SK-N-SH (cell line): ENCODE results near the gene PTS. TPM values are rescaled to one million over a fixed set of nuclear protein-coding genes. Genes with fewer than 3 reads are reported as not detected.

Experiments
- CTCF ChIA-PET: fragments of 300-600, 350-600 bp; formaldehyde crosslinking; extraction: SDS; loops from one replicate; lab custom pipeline; 2021; lab: Yijun Ruan, JAX
- POLR2A ChIA-PET: fragments of 350-600 bp; sonication (Branson Sonifier 250); formaldehyde crosslinking; extraction: SDS; loops from one replicate; lab custom pipeline; 2020; ENCODE audit warnings: antibody characterized with exemption, inconsistent platforms; lab: Yijun Ruan, JAX
- DNase-seq: peaks from one replicate; pipeline ENCODE4 v3.0.0; 2012
- H2AFZ ChIP-seq: fragments of 200-600 bp; sonication (generic); 2 replicates; pipeline ENCODE4 v1.8.1; 2016; ENCODE audit warnings: antibody characterized with exemption, mild to moderate bottlenecking, low read depth
- H3F3A ChIP-seq: fragments of 200-600 bp; sonication (generic); replicated peaks from 2 replicates; pipeline ENCODE3; 2016; ENCODE audit warnings: antibody characterized with exemption, mild to moderate bottlenecking; ENCODE audit not compliant: insufficient read depth
- H3K27ac ChIP-seq, 2 experiments: fragments of 200-500 bp in 1 of 2; fragments of 200-600 bp in 1 of 2; sonication (Bioruptor generic) in 1 of 2; sonication (generic), shearing (Covaris generic) in 1 of 2; 2 replicates each; pipeline versions ENCODE4 v1.5.1 to v1.6.1; 2014 to 2016; ENCODE audit warnings: low read depth in 2 of 2, inconsistent platforms in 1 of 2, low read length in 1 of 2, mild to moderate bottlenecking in 1 of 2, mixed read lengths in 1 of 2
- H3K27me3 ChIP-seq: fragments of 200-600 bp; sonication (generic), shearing (Covaris generic); 2 replicates; pipeline ENCODE4 v1.6.1; 2016; ENCODE audit warnings: mixed run types; ENCODE audit not compliant: insufficient read depth
- H3K36me3 ChIP-seq, 2 experiments: fragments of 200-500 bp in 1 of 2; fragments of 200-600 bp in 1 of 2; sonication (Bioruptor generic) in 1 of 2; sonication (generic) in 1 of 2; replicated peaks in 1 of 2; 2 replicates each; pipeline versions ENCODE3 to v1.5.1; 2014 to 2016; ENCODE audit warnings: low read length in 1 of 2, mild to moderate bottlenecking in 1 of 2; ENCODE audit not compliant: insufficient read depth in 2 of 2, control insufficient read depth in 1 of 2
- H3K4me1 ChIP-seq, 2 experiments: fragments of 200-500 bp in 1 of 2; fragments of 200-600 bp in 1 of 2; sonication (Bioruptor generic) in 1 of 2; sonication (generic), shearing (Covaris generic) in 1 of 2; 2 replicates each; pipeline versions ENCODE4 v1.5.1 to v1.6.1; 2014 to 2016; ENCODE audit warnings: low read depth in 1 of 2, low read length in 1 of 2, mixed run types in 1 of 2; ENCODE audit not compliant: insufficient read depth in 2 of 2, control insufficient read depth in 1 of 2
- H3K4me2 ChIP-seq: fragments of 200-600 bp; sonication (generic), shearing (Covaris generic); 2 replicates; pipeline ENCODE4 v1.6.1; 2017; ENCODE audit warnings: mixed run types
- H3K4me3 ChIP-seq, 2 experiments: fragments of 200-500 bp in 1 of 2; fragments of 200-600 bp in 1 of 2; sonication (Bioruptor generic) in 1 of 2; sonication (generic), shearing (Covaris generic) in 1 of 2; 2 replicates each; pipeline versions ENCODE4 v1.5.1 to v1.8.1; 2014 to 2016; ENCODE audit warnings: low read depth in 2 of 2, inconsistent platforms in 1 of 2, low read length in 1 of 2, mild to moderate bottlenecking in 1 of 2, mixed read lengths in 1 of 2, moderate library complexity in 1 of 2
- H3K79me2 ChIP-seq: fragments of 200-600 bp; sonication (generic); 2 replicates; pipeline ENCODE4 v1.8.1; 2017; ENCODE audit warnings: mild to moderate bottlenecking; ENCODE audit not compliant: insufficient read depth
- H3K9ac ChIP-seq: fragments of 200-600 bp; sonication (generic); 2 replicates; pipeline ENCODE4 v1.6.1; 2017; ENCODE audit warnings: mixed run types
- H3K9me2 ChIP-seq: fragments of 200-600 bp; sonication (generic); 2 replicates; pipeline ENCODE4 v1.6.1; 2017; ENCODE audit warnings: mixed run types
- H3K9me3 ChIP-seq: fragments of 200-600 bp; sonication (generic); 2 replicates; pipeline ENCODE4 v1.6.1; 2017; ENCODE audit warnings: mixed run types, mild to moderate bottlenecking, moderate library complexity
- H4K20me1 ChIP-seq: fragments of 200-600 bp; sonication (generic); 2 replicates; pipeline ENCODE4 v1.6.1; 2017; ENCODE audit warnings: mild to moderate bottlenecking, mixed run types; ENCODE audit not compliant: insufficient read depth
- CTCF ChIP-seq: fragments of 200-600 bp; sonication (generic); IDR thresholded peaks from 2 replicates; pipeline ENCODE4 v1.6.1; 2017; ENCODE audit warnings: antibody characterized with exemption, mild to moderate bottlenecking, moderate library complexity
- EP300 ChIP-seq, 2 experiments: IDR thresholded peaks; 2 replicates each; pipeline versions ENCODE4 v1.4.0 to v1.6.1; 2012; ENCODE audit warnings: borderline replicate concordance in 1 of 2, low read depth in 1 of 2, low read length in 1 of 2
- FOXJ3 ChIP-seq: sonication (generic); formaldehyde crosslinking; IDR thresholded peaks from 2 replicates; pipeline ENCODE4 v1.5.1; 2020; ENCODE audit warnings: mild to moderate bottlenecking, missing genetic modification reagents
- FOXM1 ChIP-seq: IDR thresholded peaks from 2 replicates; pipeline ENCODE4 v1.4.0; 2012; ENCODE audit warnings: low read depth, mild to moderate bottlenecking
- GABPA ChIP-seq: IDR thresholded peaks from 2 replicates; pipeline ENCODE4 v1.4.0; 2012; ENCODE audit warnings: low read depth, mild to moderate bottlenecking
- MAX ChIP-seq: IDR thresholded peaks from 2 replicates; pipeline ENCODE4 v1.4.0; 2012; ENCODE audit warnings: low read depth
- MXI1 ChIP-seq: IDR thresholded peaks from 2 replicates; pipeline ENCODE4 v1.6.1; 2012; ENCODE audit warnings: mild to moderate bottlenecking, low read depth, low read length, improper control_type of control experiment
- NFIC ChIP-seq: IDR thresholded peaks from 2 replicates; pipeline ENCODE4 v1.4.0; 2012; ENCODE audit warnings: borderline replicate concordance
- PBX3 ChIP-seq: IDR thresholded peaks from 2 replicates; pipeline ENCODE4; 2012
- POLR2AphosphoS5 ChIP-seq: IDR thresholded peaks from 2 replicates; pipeline ENCODE4 v1.6.1; 2012; ENCODE audit warnings: low read depth, low read length
- RAD21 ChIP-seq: IDR thresholded peaks from 2 replicates; pipeline ENCODE4 v1.6.1; 2012; ENCODE audit warnings: mild to moderate bottlenecking, low read length
- polyA plus RNA-seq, 3 experiments: library from polyadenylated mRNA; depleted of rRNA; stranded (reverse); fragments of >200 nt; gene quantifications; 2 replicates each; pipeline ENCODE4 v1.2.3, GENCODE V29; 2012
- TF ChIP-seq, protein P1 (sequence below): IDR thresholded peaks from 2 replicates; pipeline ENCODE4 v1.4.0; 2012; ENCODE audit warnings: low read depth, borderline replicate concordance
- TF ChIP-seq, protein P2 (sequence below): IDR thresholded peaks from 2 replicates; pipeline ENCODE4 v1.4.0; 2012; ENCODE audit warnings: low read depth, borderline replicate concordance

The PTS gene
- polyA plus RNA-seq, 1 of the 3 experiments (the other 2 are of a cell fraction) = 54.0 TPM

DNA sequence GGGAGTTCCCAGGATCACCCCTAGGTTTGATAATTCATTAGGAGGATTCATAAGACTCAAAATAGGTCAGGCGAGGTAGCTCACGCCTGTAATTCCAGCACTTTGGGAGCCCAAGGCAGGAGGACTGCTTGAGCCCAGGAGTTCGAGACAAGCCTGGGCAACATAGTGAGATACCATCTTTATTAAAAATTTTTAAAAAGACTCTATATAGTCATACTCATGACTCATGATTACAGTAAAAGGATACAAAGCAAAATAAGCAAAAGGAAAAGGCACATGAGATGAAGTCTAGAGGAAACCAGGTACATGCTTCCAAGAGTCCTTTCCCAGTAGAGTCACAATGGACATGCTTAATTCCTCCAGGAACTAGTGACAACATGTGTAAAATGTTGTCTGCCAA lies 13.9 kb upstream of the PTS start (continued):
- TF ChIP-seq, protein P1, sequence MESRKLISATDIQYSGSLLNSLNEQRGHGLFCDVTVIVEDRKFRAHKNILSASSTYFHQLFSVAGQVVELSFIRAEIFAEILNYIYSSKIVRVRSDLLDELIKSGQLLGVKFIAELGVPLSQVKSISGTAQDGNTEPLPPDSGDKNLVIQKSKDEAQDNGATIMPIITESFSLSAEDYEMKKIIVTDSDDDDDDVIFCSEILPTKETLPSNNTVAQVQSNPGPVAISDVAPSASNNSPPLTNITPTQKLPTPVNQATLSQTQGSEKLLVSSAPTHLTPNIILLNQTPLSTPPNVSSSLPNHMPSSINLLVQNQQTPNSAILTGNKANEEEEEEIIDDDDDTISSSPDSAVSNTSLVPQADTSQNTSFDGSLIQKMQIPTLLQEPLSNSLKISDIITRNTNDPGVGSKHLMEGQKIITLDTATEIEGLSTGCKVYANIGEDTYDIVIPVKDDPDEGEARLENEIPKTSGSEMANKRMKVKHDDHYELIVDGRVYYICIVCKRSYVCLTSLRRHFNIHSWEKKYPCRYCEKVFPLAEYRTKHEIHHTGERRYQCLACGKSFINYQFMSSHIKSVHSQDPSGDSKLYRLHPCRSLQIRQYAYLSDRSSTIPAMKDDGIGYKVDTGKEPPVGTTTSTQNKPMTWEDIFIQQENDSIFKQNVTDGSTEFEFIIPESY = no peak
- TF ChIP-seq MXI1 (no peak), FOXM1 (no peak), FOXJ3 (CRISPR knock-in tag) (no peak)

DNA sequence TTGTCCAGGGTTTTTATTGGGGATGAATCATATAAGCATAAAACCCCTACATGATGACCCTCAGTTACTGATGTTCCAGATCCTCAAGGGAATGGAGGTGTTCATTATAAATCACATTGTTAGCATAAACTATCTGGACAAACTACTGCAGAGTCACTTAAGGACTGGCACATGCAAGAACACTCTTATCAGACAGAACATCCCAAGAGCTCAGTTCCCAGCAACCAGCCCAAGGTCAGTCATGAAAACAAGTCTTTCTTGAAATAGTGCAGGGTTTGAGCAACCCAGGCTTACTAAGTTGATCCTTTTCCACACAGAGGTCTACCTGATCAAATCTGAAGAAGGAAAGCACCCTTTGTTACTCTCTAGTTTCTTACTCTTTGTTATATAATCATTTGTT lies 13.5 kb upstream of the PTS start:
- CTCF ChIA-PET = interaction anchor here (1.0 to 2.1 kb wide), 2 partner anchors 67 to 76 kb away, joined by 3 to 10 read pairs; no protein-coding TSS in a partner anchor
- TF ChIP-seq MAX = no peak
- TF ChIP-seq, protein P2, sequence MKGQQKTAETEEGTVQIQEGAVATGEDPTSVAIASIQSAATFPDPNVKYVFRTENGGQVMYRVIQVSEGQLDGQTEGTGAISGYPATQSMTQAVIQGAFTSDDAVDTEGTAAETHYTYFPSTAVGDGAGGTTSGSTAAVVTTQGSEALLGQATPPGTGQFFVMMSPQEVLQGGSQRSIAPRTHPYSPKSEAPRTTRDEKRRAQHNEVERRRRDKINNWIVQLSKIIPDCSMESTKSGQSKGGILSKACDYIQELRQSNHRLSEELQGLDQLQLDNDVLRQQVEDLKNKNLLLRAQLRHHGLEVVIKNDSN = no peak
- TF ChIP-seq RAD21 = no peak
- TF ChIP-seq GABPA = no peak
- TF ChIP-seq NFIC = no peak
- TF ChIP-seq CTCF = no peak
- no peak for TF ChIP-seq POLR2AphosphoS5
- TF ChIP-seq PBX3 = no peak
- TF ChIP-seq EP300 (IDR thresholded peaks at IDR 0.05; ENCODE audit: borderline replicate concordance in 1 of 2, low read depth in 1 of 2, low read length in 1 of 2) = no peak
- no peak for TF ChIP-seq MXI1
- H4K20me1 ChIP-seq = no peaks in the 10 kb centered on the region
- no peak overlapping the region for H2AFZ ChIP-seq
- no peaks in the 10 kb centered on the region; a peak in 1 of 4 replicates for H3K4me1 ChIP-seq
- H3K4me2 ChIP-seq = no peak overlapping the region
- H3K4me3 ChIP-seq = no peak overlapping the region
- no peaks in the 10 kb centered on the region for H3K36me3 ChIP-seq
- H3K27ac ChIP-seq = no peak overlapping the region
- DNase-seq = no peak
- H3K9ac ChIP-seq = no peak overlapping the region
- POLR2A ChIA-PET = no interaction called here
- H3K9me2 ChIP-seq = no peaks in the 10 kb centered on the region
- H3K27me3 ChIP-seq = no peaks in the 10 kb centered on the region
- H3K9me3 ChIP-seq = no peaks in the 10 kb centered on the region
- H3F3A ChIP-seq = no peaks in the 10 kb centered on the region
- no peaks in the 10 kb centered on the region for H3K79me2 ChIP-seq
